GM20000 (cell line): ENCODE measurements around the gene ATG5.

Experiments
- DNase-seq: peaks from one replicate; pipeline ENCODE4 v3.0.0; 2012; ENCODE audit warnings: low spot score
- TF ChIP-seq, protein P1 (sequence below): IDR thresholded peaks from 2 replicates; pipeline ENCODE4 v1.5.1; 2012; ENCODE audit warnings: mild to moderate bottlenecking, control low read depth; ENCODE audit errors: extremely low read depth, missing control alignments

ATG5 gene

DNA sequence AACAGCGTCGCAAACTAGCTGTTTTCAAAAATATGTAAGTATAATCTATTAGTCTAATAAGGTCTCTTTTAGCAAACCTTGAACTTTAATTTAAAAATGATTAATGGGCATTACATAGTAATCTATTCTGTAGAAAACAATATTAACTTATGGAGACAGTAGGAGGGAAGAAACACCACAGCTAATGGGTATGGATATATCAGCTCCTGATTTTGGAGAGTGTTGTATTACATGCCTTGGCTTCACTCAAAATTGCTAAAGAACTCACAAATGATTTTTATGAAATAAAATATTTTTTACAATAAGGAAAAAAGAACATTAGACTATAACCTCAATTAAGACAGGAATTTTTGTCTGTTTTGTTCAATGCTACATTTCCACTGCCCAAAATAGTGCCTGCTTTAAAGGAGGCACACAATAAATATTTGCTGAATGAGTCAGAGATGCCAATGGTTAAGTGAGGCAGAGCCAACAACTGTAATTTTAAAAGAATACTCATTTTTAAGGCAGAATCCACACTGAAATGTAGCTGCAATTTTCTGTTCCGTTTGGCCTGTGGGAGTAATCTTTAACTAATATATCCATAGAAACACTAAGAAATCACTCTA lies 15.7 kb downstream of the ATG5 start:
- no peak for DNase-seq
- TF ChIP-seq, protein P1, sequence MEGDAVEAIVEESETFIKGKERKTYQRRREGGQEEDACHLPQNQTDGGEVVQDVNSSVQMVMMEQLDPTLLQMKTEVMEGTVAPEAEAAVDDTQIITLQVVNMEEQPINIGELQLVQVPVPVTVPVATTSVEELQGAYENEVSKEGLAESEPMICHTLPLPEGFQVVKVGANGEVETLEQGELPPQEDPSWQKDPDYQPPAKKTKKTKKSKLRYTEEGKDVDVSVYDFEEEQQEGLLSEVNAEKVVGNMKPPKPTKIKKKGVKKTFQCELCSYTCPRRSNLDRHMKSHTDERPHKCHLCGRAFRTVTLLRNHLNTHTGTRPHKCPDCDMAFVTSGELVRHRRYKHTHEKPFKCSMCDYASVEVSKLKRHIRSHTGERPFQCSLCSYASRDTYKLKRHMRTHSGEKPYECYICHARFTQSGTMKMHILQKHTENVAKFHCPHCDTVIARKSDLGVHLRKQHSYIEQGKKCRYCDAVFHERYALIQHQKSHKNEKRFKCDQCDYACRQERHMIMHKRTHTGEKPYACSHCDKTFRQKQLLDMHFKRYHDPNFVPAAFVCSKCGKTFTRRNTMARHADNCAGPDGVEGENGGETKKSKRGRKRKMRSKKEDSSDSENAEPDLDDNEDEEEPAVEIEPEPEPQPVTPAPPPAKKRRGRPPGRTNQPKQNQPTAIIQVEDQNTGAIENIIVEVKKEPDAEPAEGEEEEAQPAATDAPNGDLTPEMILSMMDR: no peak

DNA sequence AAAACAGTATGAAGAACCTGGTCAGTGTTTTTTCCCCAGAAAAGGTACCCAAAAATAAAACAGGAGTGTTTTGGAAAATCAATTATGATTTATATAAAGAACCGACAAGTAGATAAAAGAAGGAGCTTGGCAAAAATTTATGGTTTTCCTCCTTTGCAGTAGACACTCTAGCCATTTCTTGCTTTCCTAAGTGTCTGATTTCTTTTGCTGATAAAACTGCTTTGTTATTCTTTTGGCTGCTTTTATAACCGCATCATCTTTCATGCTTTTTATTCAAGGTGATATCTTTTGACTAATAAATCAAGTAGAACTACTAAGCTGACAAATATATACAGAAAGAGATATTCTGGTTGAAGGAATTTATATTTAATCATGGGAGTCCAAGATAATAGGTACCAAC lies 16.6 kb downstream of the ATG5 start:
- DNase-seq: no peak

DNA sequence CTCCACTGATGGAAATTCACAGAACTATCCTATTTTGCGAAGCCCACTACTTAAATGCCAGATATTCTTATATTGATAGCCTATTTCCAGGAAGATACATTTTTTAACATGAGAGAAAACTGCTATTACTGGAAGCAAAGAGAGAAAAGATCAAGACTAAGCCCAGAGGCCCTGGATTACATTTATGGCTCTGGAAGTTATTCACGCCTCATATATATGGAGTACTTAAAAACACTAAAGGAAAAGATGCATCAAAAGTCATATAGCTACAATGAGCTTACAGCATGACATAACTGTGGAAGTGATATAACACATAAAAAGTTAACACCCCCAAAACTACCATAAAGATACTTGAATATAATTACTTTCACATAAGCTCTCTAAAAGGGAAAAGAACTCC lies 19.8 kb downstream of the ATG5 start:
- TF ChIP-seq, protein P1: no peak
- DNase-seq: no peak

More for the DNA sequence above, 16.6 kb downstream of the ATG5 start:
- TF ChIP-seq, protein P1: no peak

DNA sequence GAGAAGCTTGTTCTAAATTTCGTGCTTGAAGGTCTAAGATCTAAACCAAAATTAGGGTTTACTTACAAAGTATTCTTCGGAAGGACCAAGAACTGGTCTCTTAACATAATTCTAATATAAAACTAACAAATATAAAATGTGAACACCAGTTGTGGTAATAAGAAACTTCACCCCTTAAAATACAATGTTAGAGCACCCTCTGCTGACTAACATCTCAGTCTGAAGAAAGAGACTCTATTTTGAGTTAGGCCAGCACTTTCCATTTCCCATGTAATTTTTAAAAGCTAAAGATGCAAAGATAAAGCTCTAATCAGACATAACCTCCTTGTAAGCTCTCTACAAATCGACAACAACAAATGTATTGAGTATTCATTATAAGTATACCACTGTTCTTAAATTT lies 24.6 kb downstream of the ATG5 start:
- peak; percentile 14 for DNase-seq
- TF ChIP-seq, protein P1: no peak

DNA sequence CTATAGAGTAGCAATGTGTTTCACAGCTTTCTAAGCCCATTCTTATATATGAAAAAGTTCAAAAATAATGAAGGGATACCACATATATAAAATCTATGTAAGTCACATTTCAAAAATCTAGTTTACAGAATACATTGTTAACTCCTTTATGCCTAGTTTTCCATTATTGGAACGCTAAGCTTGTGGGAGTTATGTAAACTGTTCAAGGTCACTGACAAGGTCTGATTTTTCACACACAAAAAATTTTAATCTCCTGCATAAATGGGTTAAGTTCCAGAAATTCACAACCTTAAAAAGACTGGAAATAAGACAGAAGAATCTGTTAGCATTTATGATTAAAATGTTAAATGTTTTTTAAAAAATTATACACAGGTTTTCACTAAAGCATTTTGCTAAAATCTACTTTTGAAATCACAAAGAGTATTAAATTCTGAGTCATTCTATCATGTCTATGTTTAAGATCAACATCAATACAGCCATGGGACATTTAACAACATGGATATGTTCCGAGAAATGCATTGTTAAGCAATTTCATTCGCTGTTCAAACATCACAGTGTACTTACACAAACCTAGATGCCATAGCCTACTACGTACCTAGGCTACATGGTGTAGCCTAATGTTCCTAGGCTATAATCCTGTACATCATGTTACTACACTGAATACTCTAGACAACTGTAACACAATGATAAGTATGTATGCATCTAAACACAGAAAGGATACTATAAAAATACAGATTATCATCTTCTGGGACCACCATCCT lies 25.4 kb downstream of the ATG5 start:
- no peak for DNase-seq
- TF ChIP-seq, protein P1: no peak

DNA sequence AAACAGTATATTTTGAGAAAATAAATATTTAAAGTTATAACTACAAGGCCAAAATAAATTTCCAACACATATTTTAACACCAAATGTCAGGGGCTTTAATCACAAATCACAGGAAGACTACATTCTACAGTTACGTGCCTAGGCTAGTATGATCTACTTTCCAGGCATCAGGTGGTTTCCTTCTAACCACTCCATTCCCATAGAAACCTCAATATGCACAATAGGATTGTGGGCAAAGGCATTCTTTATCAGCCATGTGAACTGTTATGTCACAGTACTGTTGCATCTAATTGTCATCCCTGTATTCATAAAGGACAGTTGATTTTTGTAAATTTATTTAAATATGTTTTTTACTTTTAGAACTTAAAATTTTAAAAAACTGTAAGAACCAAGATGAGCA lies 32.4 kb downstream of the ATG5 start:
- DNase-seq: no peak
- TF ChIP-seq, protein P1: no peak

DNA sequence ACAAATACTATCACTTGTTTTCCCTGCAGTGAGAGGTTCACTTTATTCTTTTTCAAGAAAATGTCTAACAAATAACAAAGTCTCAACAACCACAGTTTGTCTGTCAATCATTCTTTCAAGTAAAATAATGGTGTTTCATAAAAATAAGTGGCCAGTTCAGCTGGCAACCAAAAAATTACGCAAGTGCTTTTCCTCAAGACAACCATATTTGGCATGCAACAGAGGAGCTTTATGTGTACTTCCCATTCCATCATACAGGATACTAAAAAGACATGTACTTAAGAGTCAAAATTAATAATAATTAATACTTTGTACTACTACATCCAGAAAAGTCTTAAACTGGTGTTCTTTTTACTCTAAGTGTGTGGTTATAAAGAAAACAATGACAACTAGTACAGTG lies 34.6 kb downstream of the ATG5 start:
- TF ChIP-seq, protein P1: no peak
- no peak for DNase-seq
